NCI-H2196 treated with DMSO at 0.1 percent for 48 hours (cell line): Measurements from ENCODE around the gene DOCK11.
"Not testable (repeated sequence)": the region's sequence is repeated elsewhere in the genome, so short reads cannot be mapped to it uniquely, and the experiment has no call there.

Experiments
- DNase-seq: peaks from one replicate; lab custom pipeline; 2025; ENCODE audit not compliant: unreplicated experiment; lab: John Stamatoyannopoulos, UW

DOCK11 gene

DNA sequence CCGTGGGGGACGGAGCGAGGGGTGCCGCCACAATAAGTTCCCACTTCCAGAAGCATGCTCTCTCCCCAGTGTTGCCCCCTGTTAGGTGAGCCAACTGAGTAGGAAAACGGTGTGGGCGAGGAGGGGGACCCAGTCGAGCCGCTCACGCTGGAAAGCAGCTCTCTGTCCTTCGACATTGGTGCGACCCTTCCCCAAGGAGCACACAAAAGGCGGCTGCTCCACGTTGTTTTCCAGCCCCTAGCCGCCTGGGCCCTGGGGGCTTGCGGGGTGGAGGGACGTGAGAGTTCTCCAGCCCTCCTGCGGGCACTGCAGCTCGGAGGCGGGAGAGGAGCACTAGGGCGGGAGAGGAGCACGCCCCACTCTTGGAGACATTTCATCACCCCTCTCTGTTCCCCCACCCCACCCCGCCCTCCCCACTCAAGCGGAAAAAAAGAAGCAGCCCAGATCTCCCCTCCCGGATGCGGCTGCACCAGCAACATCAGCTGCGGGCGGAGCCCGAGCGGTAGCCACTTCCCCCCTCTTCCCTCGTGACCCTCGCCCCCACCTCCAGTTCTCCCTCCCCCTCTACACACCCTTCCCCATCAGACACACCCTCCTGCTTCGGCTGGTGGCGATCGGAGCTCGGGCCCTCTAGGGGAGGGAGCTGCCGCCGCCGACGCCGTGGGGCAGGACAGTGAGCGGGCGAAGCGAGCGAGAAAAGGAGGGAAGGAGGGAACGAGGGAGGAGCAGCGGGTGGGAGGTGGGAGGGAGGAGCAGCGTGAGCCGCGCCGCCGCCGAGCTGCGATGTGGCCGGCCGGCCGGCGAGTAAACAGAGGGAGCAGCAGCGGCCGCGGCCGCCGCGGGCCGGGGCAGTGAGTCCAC, at the start of gene DOCK11:
Gene DOCK11 (plus strand): TSS at position 755 of the 861 bp plus-strand sequence. CDS start 157 bp downstream, outside the sequence.
- DNase-seq, result peak; percentile 37

DNA sequence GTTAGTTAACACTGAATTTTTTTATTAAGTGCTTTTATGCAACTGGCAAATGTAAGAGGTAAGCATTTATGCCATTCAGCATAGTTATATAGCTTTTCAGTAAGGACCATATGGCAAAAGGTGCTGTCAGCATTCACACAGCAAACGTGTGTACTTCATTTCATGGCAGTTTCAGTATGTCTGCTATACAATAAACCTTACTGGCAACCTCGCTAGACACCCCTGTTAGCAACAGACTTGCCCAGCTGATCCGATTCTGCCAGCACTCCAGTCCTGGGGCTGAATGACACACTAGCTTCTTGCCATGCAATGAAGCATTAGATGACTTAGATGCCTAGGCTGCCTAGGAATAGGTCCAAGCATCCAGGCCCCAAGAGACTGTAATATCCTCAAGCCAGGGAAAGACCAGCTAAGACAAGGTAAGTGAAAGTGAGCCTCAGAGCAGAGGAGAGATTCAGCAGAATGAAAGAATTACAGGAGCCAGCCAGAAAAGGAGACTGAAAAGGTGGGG, 47.3 kb upstream of the DOCK11 start:
- DNase-seq, result no peak

DNA sequence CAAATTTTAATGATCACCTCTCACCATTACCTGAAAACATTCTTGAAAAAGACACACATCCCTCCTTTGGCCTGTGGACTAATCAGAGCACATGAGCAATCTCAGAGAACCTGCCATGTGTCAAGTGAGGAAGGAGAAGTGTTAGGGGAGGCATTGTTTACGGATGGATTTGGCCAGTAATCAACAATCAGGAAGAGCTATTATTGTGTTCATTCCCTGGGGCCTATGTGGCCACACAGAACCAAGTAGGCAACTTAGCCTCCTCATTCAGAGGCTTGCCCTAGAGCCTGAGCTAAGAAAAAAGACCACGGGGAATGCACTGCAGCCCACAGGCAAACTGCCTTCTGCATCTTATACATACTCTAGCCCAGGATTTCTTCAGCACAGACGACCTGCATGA, 40.6 kb upstream of the DOCK11 start:
- DNase-seq, result no peak

DNA sequence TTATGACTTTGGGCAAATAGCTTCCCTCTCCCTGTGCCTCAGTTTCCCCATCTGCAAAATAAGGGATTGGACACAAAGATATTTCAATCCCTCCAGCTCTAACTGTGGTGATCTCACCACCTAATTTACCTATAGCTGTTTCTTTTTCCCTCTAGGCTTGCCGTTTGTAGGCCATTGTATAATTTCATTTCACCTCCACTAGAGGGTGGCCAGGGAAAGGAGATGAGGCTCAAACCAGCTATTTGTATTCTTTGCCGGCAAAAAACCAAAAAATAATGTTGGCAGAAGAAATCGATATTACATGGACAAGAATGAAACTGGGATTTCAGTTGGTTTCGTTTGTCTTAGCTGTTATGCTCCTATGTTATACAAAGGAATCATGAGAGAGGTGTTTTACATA, 36.1 kb upstream of the DOCK11 start:
- no peak for DNase-seq

DNA sequence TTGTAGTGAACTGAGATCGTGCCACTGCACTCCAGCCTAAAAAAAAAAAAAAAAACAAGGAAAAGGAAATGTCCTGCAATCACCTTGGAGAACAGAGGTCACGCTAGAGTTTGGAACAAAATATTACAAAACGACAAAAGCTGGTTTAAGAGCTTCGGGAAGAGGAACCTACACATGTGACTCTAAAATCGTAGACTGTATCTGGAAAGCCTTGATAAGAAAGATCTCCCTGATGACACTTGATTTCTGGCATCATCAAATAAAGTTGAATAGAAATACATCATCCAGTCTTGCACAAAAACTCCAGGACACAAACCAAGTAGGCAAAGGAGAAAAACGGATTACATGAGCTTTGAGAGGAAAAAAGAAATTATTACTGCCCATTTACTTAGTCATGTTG, 31.1 kb upstream of the DOCK11 start:
- no peak for DNase-seq

DNA sequence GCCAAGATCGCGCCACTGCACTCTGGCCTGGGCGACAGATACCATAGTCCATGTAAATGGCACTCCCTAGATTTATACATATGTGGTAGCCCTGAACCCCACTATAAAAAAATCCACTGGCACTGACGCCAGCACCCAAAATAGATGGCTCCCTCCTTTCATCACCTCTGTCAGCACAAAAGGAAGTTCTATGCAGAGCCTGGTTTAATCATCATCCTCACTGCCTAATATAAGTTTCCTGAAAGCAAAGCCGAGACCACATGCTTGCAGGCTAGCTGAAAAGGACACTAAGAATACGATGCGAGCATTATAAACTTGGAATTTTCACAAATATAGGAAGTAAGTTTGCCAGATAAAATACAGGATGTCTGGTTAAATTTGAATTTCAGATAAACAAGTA, 27.5 kb upstream of the DOCK11 start:
- DNase-seq, result no peak

DNA sequence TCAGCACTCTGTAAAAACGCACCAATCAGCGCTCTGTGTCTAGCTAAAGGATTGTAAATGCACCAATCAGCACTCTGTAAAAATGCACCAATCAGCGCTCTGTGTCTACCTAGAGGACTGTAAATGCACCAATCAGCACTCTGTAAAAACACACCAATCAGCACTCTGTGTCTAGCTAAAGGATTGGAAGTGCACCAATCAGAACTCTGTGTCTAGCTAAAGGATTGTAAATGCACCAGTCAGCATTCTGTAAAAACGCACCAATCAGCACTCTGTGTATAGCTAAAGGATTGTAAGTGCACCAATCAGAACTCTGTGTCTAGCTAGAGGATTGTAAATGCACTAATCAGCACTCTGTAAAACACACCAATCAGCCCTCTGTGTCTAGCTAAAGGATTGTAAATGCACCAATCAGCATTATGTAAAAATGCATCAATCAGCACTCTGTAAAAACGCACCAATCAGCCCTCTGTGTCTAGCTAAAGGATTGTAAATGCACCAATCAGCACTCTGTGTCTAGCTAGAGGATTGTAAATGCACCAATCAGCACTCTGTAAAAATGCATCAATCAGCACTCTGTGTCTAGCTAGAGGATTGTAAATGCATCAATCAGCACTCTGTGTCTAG, 24.8 kb upstream of the DOCK11 start:
- DNase-seq, result not testable (repeated sequence)

DNA sequence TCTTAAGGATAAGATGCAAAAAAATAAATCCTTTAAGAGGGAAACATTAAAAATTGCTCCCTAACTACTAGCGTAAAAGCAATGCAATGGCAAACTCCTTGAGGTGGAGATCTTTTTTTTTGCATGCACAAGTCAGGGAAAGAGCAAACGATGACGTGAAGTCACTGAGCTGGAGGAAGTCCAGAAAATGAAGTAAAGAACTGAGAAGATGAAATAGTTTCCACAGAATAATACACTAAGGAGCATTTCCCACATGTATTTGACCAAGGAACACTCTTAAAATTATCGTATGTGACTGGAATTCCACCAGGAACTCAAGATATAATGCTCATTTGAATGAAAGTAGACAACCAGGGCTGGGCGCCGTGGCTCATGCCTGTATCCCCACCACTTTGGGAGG, 21.0 kb upstream of the DOCK11 start:
- no peak for DNase-seq

DNA sequence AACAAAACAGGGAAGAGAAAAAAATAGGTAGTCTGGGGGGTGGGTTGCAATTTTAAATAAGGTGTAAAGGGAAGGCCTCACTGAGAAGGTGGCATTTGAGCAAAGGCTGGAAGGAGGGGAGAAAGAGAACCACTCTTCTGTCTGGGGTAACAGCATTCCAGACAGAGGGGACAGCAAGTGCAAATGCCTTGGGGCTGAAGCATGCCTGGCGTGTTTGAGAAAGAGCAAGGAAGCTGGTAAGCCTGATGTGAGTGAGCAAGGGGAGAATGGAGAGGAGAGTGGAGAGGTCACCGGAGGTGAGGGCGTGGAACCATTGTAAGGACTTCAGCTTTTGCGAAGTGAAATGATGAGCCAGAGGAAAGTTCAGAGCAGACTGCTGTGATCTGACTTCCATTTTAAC, 19.7 kb upstream of the DOCK11 start:
- DNase-seq, result no peak

DNA sequence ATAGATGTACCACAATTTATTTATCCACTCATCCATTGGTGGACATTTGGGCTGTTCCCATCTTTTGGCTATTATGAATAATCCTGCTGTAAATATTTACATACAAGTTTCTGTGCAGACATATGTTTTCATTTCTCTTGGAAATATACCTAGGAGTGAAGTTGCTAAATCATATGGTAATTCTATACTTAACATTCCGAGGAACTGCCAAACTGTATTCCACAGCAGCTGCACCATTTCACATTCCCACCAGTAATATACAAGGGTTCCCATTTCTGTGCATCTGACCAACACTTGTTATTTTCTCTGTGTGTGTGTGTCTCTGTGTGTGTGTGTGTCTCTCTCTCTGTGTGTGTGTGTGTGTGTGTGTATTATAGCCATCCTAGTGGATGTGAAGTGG, 15.4 kb upstream of the DOCK11 start:
- DNase-seq, result no peak

DNA sequence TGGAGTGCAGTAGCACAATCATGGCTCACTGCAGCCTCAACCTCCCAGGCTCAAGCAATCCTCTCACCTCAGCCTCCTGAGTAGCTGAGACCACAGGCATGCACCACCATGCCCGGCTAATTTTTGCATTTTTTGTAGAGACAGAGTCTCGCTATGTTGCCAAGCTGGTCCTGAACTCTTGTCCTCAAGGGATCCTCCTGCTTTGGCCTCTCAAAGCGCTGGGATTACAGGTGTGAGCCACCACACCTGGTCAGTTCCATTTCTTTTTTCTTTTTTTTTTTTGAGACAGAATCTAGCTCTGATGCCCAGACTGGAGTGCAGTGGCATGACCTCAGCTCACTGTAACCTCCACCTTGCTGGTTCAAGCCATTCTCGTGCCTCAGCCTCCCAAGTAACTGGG, 13.2 kb upstream of the DOCK11 start:
- not testable (repeated sequence) for DNase-seq

DNA sequence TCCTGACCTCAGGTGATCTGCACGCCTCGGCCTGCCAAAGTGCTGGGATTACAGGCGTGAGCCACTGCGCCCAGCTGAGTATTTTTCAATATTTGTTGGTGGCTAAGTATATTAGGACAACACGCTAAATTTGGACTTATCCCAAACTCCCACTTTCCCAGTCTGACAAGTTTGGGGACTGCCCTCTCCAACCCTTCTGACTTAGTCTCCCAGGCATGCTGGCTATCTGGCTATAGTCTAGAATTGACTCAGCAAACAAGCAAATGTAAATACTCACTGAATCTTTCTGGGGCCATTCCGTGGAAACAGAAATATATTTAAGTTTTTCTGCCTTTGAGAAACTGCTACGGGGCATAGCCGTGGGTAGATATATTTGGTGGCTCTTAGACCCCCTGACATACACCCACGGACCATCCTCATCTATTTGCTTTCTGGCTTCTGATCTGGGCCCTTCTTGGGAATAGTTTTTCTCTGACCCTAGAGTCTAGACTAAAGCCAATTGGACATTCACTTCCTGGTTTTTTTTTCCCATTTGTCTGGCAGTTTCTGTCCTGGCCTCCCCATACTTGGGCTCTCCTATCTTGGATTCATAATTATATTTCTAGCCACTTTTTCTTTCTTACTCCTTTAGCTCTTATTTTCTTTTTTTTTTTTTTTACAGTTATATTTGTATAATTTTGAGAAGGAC, 11.3 kb upstream of the DOCK11 start:
- DNase-seq, result no peak

DNA sequence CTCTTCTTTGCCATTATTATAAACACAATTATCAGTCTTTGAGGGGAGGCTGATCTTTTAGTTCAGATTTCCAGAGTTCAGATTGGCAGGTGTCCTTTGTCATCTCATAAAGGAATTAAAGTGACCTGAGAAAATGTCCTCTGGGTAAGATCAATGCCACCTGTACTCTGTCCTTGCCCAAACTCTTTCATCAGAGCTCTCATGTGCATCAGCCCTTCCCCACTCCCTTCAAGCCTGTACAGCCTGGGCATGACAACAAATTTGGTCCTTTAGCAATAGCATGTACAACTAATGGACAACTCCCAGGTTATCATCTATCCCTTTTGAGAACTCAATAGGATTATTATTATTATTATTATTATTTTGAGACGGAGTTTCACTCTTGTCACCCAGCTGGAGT, 8.9 kb upstream of the DOCK11 start:
- DNase-seq, result not testable (repeated sequence)

DNA sequence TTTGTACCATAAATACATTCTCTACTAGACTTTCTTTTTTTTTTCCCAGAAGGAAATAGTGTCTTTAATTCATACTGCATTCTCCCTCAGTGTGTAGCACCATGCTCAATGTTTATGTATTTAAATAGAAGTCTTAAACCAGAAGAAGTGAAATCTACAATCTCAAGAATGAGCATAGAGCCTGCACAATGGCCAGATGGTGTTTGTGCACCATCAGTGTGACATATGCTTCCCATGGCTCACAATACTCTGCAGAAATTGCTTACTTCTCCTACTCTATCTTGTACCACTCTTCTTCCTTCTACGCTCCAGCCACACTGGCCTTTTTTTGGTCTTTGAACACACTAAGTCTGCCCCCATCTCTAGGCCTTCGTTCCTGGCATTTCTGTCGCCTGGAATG, 2.6 kb upstream of the DOCK11 start:
- DNase-seq, result no peak

DNA sequence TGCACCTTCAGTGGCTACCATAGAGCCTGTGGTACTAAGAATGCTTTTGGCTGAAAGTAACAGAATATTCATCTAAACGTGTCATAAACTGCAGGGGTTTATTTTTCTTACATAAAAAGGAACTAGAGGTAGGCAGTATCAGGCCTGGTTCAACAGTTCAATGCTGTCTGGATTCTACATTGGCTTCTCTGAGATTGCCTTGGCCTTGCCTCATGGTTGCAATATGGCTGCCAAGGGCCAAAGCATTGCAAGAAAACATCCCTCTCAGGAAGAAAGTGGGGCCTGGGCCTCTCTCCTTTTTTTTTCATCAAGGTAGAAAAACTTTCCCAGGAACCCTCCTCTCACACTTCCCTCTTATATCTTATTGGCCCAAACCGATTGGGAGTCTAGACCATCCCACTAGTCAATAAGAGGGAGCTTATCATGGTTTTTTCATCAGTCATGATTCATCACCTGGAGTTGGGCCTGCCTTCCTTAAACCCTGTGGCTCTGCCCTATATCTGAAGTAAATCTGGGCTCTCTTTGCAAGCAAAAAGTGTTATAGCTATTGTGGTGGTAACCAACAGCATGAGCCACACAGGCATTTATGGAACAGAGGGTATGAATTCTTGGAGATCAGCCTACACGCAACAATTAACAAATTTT, 1.8 kb upstream of the DOCK11 start:
- DNase-seq, result no peak

DNA sequence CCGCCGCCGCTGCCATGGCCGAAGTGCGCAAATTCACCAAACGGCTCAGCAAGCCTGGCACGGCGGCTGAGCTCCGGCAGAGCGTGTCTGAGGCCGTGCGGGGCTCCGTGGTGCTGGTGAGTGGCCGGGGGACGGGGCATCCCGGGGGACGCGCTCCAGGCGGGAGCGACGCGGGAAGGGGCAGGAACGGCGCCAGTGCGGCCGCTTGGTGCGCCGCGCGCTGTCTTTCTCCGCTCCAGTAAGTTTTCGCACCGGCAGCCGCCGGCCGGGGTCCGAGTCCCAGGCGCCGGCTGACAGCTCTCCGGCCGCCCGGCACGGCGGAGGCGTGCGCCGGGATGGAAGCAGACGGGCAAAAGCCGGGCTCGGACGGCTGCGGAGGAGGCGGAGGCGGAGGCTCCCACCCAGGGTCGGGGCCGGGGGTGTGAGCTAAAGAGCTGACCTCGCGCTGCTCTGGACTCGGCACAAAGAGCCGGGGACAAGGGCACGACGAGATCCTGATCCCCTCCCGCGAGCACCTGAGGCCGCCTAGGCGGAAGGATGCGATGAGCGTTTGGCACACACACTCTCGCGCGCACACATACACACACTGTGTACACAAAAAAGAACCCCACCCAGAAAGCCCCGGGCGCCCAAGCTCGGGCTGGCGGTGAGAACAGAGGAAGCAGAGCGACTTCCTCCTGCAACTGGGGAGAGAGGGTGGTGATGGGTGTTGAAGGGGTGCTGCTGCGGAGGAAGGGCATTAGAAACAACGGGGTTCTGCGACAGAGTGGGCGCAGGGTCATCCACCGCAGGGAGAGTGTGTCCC, 545 bp downstream of the DOCK11 start:
- no peak for DNase-seq

DNA sequence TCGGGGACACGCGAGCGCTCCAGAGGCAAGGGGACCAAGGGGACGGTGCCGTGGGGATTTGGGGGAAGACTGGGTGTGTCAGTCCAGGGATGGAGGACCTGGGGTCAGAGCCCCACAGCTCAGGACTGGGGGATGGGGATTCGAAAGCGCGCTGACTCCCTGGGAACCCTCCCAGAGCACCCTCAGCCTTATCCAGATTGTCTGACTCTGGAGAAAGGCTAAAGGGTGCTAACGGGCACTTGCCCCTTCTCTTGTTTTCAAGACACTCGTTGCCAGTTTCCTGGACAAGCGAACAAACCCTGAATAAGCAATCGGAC, 1.1 kb downstream of the DOCK11 start:
- DNase-seq, result no peak

DNA sequence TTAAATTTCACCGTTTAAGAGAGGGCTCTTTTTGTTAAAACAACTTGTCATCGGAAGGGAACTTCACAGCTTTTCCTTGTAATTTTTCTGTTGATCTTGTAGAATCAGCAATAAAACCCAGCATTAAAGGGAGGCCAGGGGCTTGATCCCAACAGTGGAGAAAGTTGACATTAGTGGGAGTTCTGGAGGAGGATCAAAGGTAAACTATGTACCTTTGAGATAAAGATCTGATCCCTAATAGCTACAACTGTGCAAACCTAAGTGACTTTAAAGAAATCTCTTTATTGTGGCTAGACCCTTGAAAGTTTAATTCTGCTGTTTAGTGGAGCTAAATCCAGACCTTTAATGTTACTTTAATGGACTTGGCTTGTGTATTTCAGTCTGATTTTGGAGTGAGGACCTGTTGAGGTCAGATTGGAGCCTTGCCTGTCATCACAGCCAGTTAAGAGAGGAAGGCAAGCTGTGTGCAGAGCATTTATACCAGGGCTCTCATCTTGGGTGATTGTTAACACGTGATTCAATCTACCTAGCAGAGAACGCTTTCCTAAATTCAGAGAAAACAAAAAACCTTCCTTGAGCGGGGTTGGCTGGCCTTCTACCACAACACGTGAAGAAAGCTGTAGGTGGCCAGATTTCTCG, 1.7 kb downstream of the DOCK11 start:
- DNase-seq, result no peak

DNA sequence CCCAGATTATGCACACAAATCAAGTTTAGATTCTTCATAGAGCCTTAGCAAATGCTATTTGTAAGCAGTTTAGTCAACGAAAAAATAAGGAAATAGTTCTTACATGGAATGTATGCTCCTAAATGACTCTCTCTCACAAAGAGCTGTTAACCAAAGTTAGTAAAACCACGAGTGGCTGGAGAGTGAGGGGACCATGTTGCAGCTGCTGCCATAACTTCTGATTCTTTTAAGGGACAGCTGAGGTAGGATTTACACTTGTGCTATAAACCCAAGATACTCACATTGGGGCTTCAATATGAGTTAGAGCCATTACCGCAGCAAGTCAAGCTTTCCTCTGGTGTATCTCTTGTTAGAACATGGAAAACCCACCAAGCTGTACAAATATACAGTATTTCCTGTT, 2.7 kb downstream of the DOCK11 start:
- DNase-seq, result no peak

DNA sequence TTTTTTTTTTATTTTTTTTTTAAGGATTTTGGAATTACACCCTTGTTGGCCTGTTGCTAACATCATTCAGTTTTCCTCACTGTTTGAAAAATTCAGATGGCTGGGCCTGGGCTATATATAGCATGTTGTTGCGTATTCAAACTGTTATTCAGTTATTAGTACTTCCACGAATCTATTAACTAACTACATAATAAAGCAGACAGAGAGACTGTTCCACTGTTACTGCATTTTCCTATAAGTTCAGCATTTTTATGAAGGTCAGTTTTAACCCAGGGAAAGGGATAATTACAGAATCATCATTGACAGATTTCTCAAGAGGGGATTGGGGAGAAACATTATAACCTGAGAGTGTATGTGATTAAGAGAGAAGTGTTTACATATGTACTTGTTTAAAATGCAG, 3.1 kb downstream of the DOCK11 start:
- DNase-seq, result no peak
